Neural progenitor cell (in vitro differentiated cells): ENCODE data around the gene PROC. TPM values are rescaled to one million over a fixed set of nuclear protein-coding genes. Genes with fewer than 3 reads are reported as not detected.

Experiments used
- DNase-seq: peaks from one replicate; pipeline ENCODE4 v3.0.0-alpha.2; 2016; ENCODE audit warnings: low spot score
- H2AFZ ChIP-seq: fragments of 200-600 bp; sonication (generic); replicated peaks from 2 replicates; pipeline ENCODE4 v1.6.1; 2016; ENCODE audit warnings: antibody characterized with exemption
- H3F3A ChIP-seq: fragments of 200-600 bp; sonication (generic); 2 replicates; pipeline ENCODE4 v1.6.1; 2016; ENCODE audit warnings: antibody characterized with exemption, low read depth
- H3K27ac ChIP-seq: fragments of 200-600 bp; sonication (generic); 2 replicates; pipeline ENCODE4 v1.5.1; 2016; ENCODE audit warnings: mild to moderate bottlenecking
- H3K27me3 ChIP-seq: fragments of 200-600 bp; sonication (generic); 2 replicates; pipeline ENCODE4 v1.6.1; 2016; ENCODE audit warnings: mild to moderate bottlenecking, moderate library complexity
- H3K36me3 ChIP-seq: fragments of 200-600 bp; sonication (generic); 2 replicates; pipeline ENCODE4 v1.5.1; 2016
- H3K4me1 ChIP-seq: fragments of 200-600 bp; sonication (generic); 2 replicates; pipeline ENCODE4 v1.6.1; 2016; ENCODE audit warnings: mixed run types
- H3K4me2 ChIP-seq: fragments of 200-600 bp; sonication (generic); 2 replicates; pipeline ENCODE4 v1.6.1; 2016
- H3K4me3 ChIP-seq: fragments of 200-600 bp; sonication (generic); 2 replicates; pipeline ENCODE4 v1.5.1; 2016
- H3K79me2 ChIP-seq: fragments of 200-600 bp; sonication (generic); 2 replicates; pipeline ENCODE4 v1.6.1; 2016; ENCODE audit warnings: low read depth
- H3K9ac ChIP-seq: fragments of 200-600 bp; sonication (generic); 2 replicates; pipeline ENCODE4 v1.6.1; 2016
- H3K9me3 ChIP-seq: fragments of 200-600 bp; sonication (generic); 2 replicates; pipeline ENCODE4 v1.5.1; 2016; ENCODE audit warnings: low read depth
- H4K20me1 ChIP-seq: fragments of 200-600 bp; sonication (generic); 2 replicates; pipeline ENCODE4 v1.6.1; 2016; ENCODE audit warnings: low read depth
- H3K27ac Mint-ChIP-seq: 3 replicates; pipeline ENCODE4 v1.8.0; 2021; ENCODE audit warnings: mixed read lengths
- H3K27me3 Mint-ChIP-seq: 2 replicates; pipeline ENCODE4 v1.8.0; 2022; ENCODE audit warnings: low read depth, mild to moderate bottlenecking, inconsistent platforms, moderate library complexity, mixed read lengths; ENCODE audit not compliant: insufficient read depth
- H3K36me3 Mint-ChIP-seq: 3 replicates; pipeline ENCODE4 v1.8.0; 2021; ENCODE audit warnings: mixed read lengths
- H3K4me1 Mint-ChIP-seq: 3 replicates; pipeline ENCODE4 v1.8.0; 2021; ENCODE audit warnings: mixed read lengths
- H3K4me3 Mint-ChIP-seq: 3 replicates; pipeline ENCODE4 v1.8.0; 2021; ENCODE audit warnings: mild to moderate bottlenecking, moderate library complexity, mixed read lengths
- H3K9me3 Mint-ChIP-seq: 3 replicates; pipeline ENCODE4 v1.8.0; 2020; ENCODE audit warnings: mixed read lengths
- EZH2 ChIP-seq: fragments of 200-600 bp; sonication (generic); IDR thresholded peaks from 2 replicates; pipeline ENCODE4 v1.6.1; 2017; ENCODE audit warnings: antibody characterized with exemption, mild to moderate bottlenecking, moderate library complexity
- EZH2phosphoT487 ChIP-seq: fragments of 200-600 bp; sonication (generic); IDR thresholded peaks from 2 replicates; pipeline ENCODE4 v1.6.1; 2017; ENCODE audit warnings: antibody characterized with exemption
- total RNA-seq: library from RNA; depleted of rRNA; stranded (reverse); fragments of >200 nt; gene quantifications from 2 replicates; pipeline ENCODE4 v1.2.3, GENCODE V29; 2015; ENCODE audit warnings: low replicate concordance
- TF ChIP-seq, protein P1 (sequence below): fragments of 200-600 bp; sonication (generic); IDR thresholded peaks from 2 replicates; pipeline ENCODE4 v1.5.1; 2017; ENCODE audit warnings: antibody characterized with exemption, mild to moderate bottlenecking

The PROC gene
- total RNA-seq, 1 donor from 2014 or later: not detected

DNA sequence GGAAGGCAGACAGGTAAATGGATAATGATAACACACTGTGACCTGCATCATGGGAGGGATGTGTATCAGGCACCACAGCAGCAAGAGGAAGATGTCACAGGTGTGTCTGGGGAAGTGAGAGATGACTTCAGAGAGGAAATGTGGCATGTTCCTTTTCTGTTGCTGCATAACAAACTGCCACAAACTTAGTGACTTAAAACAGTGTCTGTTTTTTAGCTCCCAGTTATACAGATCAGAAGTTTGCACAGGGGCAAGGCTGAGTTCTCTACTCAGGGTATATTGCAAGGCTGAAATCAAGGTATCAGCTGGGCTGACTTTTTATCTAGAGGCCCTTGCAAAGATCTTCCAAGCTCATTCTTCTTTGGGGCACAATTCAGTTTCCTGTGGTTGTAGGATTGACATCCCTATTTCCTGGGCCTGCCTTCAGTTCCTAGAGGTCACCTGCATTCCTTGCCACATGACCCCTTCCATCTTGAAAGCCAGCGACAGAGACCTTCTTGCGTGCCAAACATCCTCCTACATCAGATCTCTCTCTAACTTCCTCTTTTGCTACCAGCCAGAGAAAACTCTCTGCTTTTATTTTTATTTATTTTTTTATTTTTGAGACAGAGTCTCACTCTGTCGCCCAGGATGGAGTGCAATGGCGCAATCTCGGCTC is 28.3 kb upstream of the PROC start:
- Histone ChIP-seq H3K4me3 (no peak overlapping the region), H3K9ac (no peak overlapping the region), H2AFZ (no peak overlapping the region), H3K4me2 (no peak overlapping the region), H3K9me3 (no peaks in the 10 kb centered on the region), H3K4me1 (peaks cover 12% of the 10 kb centered on the region), H3K27me3 (peaks cover 10% of the 10 kb centered on the region), H3K79me2 (peaks cover 22% of the 10 kb centered on the region), H3F3A (peaks cover 19% of the 10 kb centered on the region), H3K36me3 (no peaks in the 10 kb centered on the region), H4K20me1 (peaks cover 22% of the 10 kb centered on the region), H3K27ac (no peak overlapping the region)
- TF ChIP-seq EZH2 (no peak), EZH2phosphoT487 (no peak)
- TF ChIP-seq, protein P1, sequence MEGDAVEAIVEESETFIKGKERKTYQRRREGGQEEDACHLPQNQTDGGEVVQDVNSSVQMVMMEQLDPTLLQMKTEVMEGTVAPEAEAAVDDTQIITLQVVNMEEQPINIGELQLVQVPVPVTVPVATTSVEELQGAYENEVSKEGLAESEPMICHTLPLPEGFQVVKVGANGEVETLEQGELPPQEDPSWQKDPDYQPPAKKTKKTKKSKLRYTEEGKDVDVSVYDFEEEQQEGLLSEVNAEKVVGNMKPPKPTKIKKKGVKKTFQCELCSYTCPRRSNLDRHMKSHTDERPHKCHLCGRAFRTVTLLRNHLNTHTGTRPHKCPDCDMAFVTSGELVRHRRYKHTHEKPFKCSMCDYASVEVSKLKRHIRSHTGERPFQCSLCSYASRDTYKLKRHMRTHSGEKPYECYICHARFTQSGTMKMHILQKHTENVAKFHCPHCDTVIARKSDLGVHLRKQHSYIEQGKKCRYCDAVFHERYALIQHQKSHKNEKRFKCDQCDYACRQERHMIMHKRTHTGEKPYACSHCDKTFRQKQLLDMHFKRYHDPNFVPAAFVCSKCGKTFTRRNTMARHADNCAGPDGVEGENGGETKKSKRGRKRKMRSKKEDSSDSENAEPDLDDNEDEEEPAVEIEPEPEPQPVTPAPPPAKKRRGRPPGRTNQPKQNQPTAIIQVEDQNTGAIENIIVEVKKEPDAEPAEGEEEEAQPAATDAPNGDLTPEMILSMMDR: no peak
- Mint-ChIP-seq H3K36me3 (peaks cover 2% of the 10 kb centered on the region), H3K27ac (peak overlapping the region; percentile 69), H3K4me1 (peaks cover 24% of the 10 kb centered on the region), H3K4me3 (no peak overlapping the region), H3K27me3 (no peaks in the 10 kb centered on the region), H3K9me3 (peaks cover 6% of the 10 kb centered on the region)
- DNase-seq: no peak

DNA sequence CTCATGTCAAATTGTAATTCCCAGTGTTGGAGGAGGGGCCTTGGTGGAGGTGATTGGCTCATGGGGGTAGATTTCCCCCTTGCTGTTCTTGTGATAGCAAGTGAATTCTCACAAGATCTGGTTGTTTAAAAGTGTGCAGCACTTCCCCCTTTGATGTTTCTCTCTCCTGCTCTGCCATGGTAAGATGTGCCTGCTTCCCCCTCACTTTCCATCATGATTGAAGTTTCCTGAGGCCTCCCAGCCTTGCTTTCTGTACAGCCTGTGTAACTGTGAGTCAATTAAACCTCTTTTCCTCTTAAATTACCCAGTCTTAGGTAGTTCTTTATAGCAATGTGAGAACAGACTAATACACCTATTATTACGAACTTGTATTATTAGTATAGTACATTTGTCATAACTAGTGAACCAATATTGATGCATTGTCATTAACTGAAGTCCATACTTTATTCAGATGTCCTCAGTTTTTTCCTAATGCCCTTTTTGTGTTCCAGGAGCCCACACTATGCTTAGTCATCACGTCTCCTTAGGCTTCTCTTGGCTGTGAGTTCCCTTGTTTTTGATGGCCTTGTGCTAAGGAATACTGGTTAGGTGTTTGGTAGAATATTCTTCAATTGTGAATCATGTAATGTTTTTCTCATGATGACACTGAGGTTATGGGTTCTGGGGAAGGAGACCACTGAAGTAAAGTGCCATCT is 25.9 kb upstream of the PROC start:
- H3K4me3 Mint-ChIP-seq: no peak overlapping the region

DNA sequence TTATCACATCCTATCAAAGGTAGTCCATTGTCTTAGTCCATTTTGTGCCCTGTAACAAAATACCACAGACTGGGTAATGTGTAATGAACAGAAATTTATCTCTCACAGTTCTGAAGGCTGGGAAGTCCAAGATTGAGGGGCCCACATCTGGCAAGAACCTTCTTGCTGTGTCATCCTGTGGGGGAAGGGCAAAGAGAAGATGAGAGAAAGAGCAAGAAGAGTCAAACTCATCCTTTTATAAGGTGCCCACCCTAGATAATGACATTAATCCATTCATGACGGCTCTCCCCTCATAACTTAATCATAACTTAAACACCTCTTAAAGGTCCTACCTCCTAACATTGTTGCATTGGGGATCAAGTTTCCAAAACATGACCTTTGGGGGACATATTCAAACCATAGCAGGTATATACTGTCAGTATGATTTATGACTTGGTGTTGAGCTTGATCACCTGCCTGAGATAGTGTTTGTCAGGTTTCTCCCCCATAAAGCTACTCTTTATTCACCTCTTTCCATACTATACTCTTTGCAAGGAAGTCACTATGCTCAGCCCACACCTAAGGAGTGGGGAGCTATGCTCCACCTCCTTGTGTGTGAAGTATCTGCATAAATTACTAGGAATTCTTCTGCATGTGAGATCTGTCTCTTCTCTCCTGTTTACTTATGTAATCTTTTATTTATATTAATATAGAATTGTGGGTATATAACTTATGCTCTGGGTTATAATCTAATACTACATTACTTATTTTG is 25.2 kb upstream of the PROC start:
- Histone ChIP-seq H3K4me2 (no peak overlapping the region), H3K36me3 (no peaks in the 10 kb centered on the region), H4K20me1 (no peaks in the 10 kb centered on the region), H3K9me3 (no peaks in the 10 kb centered on the region), H3K4me3 (no peak overlapping the region), H3K9ac (no peak overlapping the region), H2AFZ (no peak overlapping the region), H3K27ac (no peak overlapping the region), H3F3A (peaks cover 8% of the 10 kb centered on the region), H3K27me3 (peaks cover 10% of the 10 kb centered on the region), H3K79me2 (no peaks in the 10 kb centered on the region), H3K4me1 (no peaks in the 10 kb centered on the region)
- no peak for DNase-seq
- Mint-ChIP-seq H3K36me3 (no peaks in the 10 kb centered on the region), H3K4me1 (peaks cover 8% of the 10 kb centered on the region), H3K9me3 (peaks cover 6% of the 10 kb centered on the region), H3K4me3 (no peak overlapping the region), H3K27me3 (peaks cover 4% of the 10 kb centered on the region), H3K27ac (no peak overlapping the region)
- TF ChIP-seq EZH2phosphoT487 (no peak), EZH2 (no peak)
- TF ChIP-seq, protein P1: no peak

More for the DNA sequence above, 25.9 kb upstream of the PROC start:
- Histone ChIP-seq H3K9ac (no peak overlapping the region), H3K27ac (no peak overlapping the region), H3K4me3 (no peak overlapping the region), H3K4me1 (no peaks in the 10 kb centered on the region), H3K27me3 (peaks cover 10% of the 10 kb centered on the region), H3K79me2 (no peaks in the 10 kb centered on the region), H4K20me1 (no peaks in the 10 kb centered on the region), H3F3A (peaks cover 12% of the 10 kb centered on the region), H3K9me3 (no peaks in the 10 kb centered on the region), H3K36me3 (no peaks in the 10 kb centered on the region), H2AFZ (no peak overlapping the region), H3K4me2 (no peak overlapping the region)
- H3K27ac Mint-ChIP-seq: no peak overlapping the region
- H3K36me3 Mint-ChIP-seq: no peaks in the 10 kb centered on the region
- peaks cover 8% of the 10 kb centered on the region for H3K4me1 Mint-ChIP-seq
- peaks cover 6% of the 10 kb centered on the region for H3K9me3 Mint-ChIP-seq
- no peak for DNase-seq
- H3K27me3 Mint-ChIP-seq: peaks cover 4% of the 10 kb centered on the region
- no peak for TF ChIP-seq EZH2phosphoT487
- TF ChIP-seq, protein P1: no peak
- TF ChIP-seq EZH2: no peak
